DMS114 treated with DMSO at 0.1 percent for 48 hours (cell line): ENCODE measurements around the gene ELMO1.

Source experiments
- DNase-seq: peaks from one replicate; lab custom pipeline; 2025; ENCODE audit not compliant: unreplicated experiment; lab: John Stamatoyannopoulos, UW

ELMO1 gene

DNA sequence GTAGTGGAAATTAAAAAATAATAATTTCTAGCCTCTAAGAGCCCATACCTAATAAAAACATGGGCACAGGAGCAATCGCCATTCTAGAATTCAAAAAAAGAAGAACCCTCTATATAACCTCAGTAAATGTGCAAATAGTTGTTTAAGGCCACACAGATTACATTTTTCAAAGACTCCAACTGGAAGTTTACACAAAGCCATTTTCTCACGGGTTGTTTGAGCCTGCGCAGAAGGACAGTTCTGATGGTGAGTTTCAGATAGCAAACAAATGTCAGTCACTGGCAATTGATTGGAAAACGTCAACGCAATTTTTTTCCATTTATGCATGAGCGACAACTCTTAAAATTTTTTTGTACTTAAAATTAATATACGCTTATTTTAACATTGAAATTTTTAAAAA lies 23.0 kb upstream of the ELMO1 start:
- DNase-seq, result no peak

DNA sequence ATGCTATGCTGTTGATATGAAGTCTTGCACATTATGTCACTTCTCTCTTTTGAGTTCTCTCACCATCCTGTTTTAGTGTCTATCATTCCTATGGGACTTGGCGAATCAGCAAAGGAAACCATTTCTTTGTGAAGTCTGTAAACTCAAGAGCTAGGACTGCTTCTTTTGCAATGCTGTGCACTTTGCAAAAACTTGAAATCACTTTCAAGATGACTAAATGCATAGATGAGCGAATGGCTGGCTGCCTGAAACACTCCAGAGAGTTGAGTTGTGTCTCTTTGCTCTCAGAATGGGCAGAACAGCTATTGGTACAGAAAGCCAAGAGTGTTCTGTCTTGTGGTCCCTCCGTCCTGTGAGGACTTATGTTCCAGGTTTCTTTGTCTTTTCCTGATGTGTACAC lies 18.3 kb upstream of the ELMO1 start:
- no peak for DNase-seq

DNA sequence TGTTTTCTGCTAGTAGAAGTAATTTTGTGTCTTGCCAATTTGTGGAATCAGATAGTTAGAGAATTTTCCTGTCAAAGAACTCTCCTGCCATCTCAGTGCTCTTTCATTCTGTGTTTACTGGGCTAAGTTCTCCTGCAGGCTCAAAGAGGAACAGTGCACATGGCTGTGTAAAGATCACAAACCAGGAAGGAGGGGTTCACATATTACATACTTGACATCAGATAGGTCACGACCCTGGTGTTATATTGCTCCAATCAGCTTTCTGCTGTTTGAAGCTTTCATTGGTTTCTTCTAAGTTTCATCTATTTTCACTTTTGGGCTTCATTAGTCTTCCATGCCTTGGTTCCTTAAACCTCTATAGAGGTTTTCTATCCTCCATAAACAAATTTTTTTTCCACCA lies 13.5 kb upstream of the ELMO1 start:
- DNase-seq, result no peak

DNA sequence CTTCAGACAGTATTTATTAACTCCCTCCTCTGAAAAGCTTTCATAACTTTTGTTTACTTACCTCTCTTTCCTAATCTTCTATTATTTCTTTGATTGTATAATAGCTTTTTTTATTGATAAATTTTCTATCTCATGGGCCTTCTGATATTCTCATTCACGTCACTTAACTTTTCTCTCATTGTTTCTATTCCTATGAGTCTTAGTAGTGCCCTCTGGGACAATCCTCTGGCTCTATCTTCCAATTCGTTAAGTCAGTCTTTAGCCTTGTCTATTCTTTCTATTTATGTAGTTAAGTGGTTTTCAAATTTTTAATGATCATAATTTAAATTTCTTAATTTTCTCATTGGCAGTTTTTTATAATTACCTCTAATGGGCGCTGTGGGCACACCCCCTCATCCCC lies 6.4 kb upstream of the ELMO1 start:
- no peak for DNase-seq

DNA sequence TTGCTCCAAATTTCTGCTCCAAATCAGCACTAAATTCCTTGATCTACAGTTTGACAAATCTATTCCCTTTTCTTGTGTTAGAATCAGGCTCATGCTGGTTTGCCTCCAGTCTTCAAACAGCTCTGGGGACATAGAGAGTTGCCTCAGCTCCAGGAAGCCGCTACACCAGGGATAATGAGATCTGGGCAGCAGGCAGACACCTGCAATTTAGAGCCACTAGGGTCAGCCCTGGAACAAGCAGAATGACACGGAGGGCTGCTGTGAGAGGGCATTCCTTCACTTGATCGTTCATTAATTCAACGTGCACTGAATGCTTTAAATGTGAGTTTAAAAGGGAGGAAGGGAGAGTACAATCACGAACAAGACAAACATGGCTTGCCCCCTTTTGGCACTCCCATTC lies 3.7 kb upstream of the ELMO1 start:
- DNase-seq, result no peak

DNA sequence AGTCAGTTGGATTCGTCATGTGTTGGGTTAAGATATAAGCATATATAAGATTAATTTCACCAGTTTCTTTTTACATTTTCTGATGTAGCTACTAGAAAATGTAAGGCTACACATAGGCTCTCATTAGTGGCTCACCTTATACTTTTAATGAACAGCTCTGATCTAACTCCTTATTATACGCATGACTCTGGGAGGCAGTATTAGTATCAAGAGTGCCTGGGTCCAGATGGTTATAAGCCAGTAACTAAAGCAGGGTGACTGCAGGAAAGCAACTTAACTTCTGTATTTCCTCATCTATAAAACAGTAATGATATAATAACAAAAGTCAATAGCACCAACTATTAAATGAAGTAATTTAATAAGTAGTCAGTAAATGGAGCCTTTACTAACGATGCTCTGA lies 1.4 kb upstream of the ELMO1 start:
- DNase-seq, result no peak

DNA sequence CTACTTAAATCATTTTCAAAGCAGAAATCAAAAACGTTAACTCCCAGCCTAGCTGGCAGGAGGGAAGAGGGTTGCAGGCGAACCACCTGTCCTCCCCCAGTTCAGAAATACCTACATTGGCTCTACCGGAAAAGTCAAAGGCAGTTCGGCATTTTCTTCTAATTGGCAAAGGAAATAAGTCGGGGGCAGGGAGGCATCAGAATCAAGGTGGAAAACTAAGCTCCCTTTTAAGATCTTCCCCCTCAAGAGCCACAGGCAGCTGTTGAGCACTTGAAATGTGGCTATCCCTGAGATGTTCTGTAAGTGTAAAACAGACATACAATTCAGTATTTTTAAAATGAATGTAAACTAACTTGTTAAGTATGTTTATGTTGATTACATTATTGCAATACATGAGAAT lies 957 bp upstream of the ELMO1 start:
- no peak for DNase-seq

DNA sequence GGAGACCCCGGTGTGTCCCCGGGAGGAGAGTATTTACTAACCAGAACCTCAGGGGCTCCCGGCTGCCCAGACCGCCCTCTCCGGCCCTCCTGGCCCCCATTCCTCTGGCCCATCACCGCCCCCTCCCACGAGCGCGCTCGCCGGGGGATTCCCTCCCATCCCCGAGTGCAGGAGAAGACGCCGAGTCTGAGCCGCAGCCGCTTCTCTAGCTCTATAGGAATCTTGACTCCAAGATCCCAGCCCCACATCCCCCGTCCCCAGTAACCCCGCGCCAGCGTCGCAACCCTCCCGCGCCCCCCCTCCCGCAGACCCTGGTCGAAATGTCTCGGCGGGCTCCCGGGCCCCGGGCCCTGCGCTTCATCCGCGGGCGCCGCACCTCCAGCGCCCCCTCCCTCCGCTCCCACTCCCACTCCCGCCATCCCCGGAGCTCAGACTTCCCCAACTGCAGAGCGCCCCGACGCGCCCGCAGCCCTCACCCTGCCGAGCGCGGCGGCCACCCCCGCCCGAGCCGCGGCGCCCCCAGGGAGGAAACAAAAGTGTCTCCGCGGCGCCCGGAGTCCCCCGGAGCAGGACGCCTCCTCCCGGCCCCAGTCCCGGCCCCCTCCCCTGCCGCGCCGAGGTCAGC lies 541 bp downstream of the ELMO1 start:
- DNase-seq, result no peak

DNA sequence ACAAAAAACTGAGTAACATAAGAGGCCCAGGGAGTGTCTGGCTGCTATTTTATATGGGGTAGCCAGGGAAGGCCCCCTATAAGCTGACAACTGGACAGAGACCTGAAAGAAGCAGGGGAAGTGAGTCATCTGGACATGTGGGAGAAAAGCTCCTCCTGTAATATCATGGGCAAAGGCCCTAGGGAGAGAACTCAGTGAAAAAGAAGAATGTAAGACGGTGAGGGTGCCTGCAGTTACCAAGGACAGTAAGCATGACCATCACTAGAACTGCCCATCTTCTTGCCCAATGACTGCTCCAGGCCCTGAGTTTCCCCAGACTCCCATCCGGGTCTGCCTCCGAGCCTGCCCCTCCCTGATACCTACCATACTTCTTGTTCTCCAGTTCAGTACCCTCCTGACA lies 2.3 kb downstream of the ELMO1 start:
- DNase-seq, result no peak

DNA sequence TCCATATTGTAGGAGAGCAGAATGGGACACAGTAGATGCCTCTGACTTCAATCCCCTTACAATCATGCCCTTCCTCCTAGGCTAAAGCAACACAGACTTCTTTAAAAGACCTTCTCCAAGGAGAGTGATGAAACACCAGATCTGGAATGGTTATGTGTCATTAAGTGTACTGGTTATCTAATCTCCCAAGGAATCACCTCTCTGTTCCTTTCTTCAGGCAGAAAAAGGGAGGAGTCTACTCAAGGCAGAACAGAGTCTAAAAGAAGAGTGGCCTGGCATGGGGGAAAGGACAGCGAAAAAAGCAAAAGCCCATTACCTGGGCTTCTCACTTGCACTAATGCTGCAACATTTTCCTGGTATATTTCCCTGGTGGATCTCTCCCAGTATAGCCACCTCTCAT lies 2.9 kb downstream of the ELMO1 start:
- no peak for DNase-seq

DNA sequence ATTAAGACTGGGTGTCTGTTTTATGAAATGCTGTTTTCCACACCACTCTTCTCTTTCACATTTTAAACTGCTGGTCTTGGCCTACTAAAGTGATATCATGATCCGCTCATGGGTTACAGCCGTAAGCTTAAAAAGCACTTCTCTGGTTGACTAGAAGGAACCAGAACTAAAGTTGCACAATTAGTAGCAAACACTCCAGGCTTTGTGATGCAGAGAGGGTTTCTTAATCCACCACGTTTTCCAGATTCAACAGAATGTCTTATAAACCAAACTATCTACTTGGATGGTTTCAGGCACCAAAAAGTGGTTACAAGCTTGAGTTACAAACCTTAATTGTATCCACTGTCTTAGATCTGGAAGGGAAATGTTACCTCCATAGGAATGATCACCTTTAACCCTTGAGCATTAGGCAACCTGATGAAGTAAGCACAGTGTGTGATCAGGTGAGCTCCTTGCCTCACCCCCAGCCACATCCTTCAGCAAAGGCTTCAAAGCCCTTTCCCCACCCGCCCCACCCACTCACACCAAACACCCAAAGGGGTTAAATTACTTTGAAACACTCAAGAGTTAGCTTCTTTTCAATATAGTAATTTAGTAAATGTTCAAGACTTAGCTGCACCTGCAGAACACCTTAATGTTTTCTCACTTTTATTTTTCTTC lies 3.5 kb downstream of the ELMO1 start:
- DNase-seq, result no peak

DNA sequence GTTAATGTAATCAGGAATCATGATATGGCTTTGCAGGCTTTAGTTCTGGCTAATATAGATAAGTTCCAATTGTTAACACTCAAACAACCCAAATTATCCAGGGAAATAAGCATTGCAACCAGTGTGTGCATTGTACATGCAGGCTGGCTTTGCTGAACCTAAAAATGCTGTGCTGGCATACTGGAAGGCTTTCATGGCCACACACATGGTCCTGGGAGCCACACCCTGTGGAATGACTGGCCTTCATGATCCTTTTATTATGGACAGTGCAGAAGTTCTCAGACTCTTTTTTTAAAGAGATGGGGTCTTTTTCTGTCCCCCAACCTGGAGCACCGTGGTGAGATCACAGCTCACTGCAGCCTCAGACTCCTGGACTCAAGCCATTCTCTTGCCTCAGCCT lies 5.0 kb downstream of the ELMO1 start:
- DNase-seq, result no peak

DNA sequence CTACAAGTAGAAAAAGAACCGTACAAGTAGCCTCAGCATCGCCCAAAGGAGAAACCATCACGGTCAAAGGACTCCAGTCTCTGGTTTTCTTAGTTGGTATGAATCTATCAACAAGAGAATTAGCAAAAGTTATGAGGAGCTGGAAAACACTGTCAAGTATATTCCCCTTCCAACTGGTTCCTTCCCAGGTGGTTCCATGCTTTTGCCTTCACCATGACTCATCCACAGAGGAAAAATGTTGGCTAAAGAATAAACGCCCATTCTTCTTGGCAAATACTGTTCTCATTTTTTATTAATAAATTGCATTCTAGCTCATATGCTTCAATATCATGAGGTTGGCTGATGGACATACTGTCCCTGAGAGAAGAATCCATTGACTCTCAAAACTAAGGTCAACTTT lies 6.4 kb downstream of the ELMO1 start:
- DNase-seq, result no peak

DNA sequence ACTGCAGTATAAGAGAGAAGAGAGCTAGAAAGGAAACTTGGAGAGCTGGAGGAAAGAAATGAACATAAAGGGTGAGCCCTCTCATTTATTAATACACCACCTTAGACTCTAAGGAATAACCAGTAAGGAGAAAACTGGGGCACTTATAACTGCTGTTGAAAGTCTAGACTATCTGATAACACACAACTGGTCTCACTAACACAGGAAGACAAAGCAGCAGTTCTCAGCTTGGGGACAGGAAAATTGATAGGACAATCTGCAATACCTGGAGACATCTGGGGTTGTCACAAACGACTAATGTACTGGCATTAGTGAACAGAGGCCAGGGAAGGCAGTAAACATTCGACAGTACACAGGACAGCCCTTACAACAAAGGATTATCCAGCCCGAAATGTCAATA lies 6.8 kb downstream of the ELMO1 start:
- no peak for DNase-seq

DNA sequence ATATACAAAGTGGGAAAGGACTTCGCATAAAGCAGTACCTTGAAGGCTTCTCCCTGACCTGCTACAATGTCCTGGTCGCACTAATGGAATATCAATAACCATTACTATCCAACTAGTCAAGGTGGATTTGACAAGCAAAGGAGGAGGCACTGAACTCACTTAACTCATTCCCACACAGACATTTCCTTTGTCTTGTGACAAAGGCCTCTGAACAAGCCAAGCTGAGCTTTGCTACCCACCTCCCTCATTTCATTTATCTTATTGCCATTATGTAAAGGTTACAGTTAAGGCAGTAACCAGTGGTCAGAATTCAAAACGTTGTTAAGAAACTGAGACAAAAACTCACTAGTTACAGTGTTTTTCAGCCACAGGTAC lies 7.3 kb downstream of the ELMO1 start:
- DNase-seq, result no peak

DNA sequence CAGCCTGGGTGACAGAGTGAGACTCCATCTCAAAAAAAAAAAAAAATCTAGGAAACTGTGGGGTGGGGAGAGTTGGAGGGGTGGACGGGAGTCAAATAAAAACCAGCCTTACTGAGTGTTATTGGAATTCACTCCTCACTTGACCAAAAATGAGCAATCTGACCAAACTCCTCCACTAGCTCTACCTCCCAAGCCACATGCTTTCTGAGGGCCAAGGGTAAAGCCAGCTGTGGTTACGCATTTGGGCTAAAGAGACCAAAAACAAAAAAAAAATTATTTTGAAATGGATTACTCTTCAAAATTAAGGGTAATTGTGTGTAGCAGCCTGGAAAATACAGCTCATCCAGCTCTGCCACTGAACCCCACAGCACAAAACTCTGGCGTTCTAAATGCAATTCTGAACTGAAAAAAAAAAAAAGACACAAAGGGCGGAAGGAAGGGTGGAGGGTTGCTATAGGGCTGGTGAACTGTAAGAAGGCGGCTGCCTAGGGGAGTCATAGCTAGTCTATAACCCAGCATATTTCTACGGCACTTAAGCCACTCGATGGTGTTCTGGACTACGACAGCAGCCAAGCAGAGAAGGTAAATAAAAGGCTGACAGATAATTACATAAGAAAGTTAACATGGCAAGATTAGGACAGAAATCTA lies 7.8 kb downstream of the ELMO1 start:
- no peak for DNase-seq

DNA sequence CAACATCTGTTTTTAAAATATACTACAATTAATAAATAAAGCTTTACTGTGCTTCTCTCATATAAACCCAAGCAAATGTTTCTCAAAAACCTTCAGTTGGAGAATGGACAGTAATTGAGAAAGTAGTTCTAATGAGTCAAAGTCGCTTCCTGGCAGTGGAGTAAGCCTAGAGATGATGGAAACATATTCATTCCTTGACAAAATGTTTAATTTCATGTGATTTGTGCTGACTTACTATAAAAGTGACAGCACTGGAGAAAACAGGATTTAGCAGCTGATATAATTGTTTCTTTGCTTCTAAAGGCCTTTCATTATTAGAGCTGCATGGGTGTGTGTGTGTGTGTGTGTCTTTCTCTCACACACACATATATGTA lies 9.0 kb downstream of the ELMO1 start:
- DNase-seq, result no peak

DNA sequence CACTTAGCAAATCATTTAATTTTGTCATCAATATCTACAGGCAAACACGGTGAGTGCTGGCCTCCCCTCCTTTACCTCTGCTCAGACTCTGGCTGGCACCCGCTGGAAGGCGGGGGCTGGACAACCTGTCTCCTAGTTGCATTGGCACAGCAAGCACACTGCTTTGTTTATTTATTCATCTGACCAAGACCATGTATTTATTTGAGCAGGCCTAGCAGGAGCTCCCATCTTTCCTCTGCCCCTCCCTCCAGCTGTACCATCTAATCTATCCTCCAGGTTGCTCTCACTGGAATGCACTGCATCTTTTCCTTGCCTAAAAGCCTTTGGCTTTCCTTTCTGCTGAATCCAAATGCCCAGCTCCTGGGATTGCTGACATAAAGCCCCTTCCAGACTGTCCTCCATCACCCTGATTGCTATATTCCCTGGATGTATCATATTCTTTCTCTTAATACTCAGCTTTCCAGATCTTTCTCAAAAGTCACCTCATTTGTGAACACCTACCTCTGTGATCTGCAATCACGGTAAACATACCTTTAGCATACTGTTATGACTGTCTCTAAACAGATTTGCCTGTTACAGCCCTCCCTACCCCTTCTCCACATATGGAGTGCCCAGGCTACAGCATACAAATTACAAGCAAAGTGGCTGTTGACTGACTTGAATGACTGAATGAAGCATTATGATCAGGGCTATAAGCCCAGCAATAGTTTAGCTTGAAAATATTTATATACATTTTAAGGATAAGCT lies 9.6 kb downstream of the ELMO1 start:
- DNase-seq, result no peak

DNA sequence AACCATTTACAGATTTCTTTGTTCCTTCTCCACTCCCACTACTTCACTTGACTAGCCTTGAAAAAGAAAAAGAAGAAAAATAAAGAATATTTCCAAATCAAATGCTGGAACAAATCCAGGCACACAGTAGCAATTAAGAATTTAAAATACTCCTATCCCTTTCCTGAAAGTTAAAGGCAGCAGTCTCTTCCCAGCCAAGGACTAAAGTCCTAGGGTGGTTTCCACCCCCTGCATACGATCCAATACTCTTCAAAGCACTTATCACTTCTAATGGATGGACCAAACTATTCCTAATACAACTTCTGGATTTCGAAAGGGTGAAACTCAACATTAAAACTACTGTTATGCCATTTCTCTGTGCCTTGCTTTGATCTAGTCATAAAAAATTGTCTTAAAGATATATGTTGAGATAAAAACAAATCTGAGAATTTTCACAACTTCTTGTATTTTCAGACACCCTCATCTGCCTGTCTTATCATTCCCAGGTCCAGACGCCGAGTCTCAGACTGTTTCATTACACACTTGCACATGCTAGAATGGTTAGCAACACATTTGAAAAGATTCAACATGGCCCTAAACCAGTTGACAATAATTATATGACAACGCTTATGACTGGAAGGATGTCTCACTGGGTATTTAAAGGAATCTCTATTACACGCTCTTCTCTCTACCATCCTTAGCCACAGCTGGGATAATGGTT lies 13.4 kb downstream of the ELMO1 start:
- no peak for DNase-seq

DNA sequence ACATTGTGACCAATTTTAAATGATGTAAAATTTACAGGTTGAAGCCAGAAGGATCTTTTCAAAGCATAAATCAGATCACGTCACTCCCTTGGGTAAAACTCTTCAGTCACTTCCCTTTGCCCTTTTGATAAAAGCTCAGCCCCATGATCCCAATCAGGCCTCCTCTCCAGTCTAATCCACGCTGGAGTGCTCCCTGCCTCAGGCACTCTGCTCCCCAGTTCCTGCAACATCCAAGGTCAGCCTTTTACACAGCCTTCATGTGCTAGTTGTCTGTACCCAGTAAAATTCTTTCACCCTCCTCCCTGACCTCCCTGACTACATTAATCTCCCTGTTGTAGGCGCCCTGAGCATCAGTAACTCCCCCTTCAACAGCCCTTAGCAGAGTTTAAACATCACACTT lies 14.1 kb downstream of the ELMO1 start:
- DNase-seq, result no peak

DNA sequence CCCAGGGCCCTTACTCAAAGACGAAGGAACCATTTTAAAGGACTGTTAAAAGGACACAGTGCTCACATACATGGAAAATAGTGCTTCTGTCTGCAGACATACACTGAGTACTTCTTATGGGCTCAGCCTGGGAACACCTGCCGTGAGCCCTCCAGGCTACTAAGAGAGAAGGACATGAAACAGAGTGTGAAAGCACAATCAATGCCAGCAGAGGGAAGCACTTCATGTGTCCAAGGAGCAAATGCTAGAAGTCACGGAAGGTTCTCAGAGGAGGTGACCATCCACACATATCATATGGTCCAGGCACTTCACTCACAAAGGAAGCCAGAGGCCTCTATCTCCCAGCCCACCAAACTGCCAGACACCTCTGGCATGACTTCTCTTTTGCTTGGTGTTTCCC lies 15.5 kb downstream of the ELMO1 start:
- peak; percentile 3 for DNase-seq
